Nephron progenitor cell (in vitro differentiated cells): ENCODE results near the gene OSTM1.
"Not testable (repeated sequence)": the region's sequence is repeated elsewhere in the genome, so short reads cannot be mapped to it uniquely, and the experiment has no call there.

Experiments
- DNase-seq: peaks from one replicate; pipeline ENCODE4 v3.0.0; 2021
- H3K27ac Mint-ChIP-seq: 2 replicates; pipeline ENCODE4 v1.8.0; 2021; ENCODE audit warnings: mild to moderate bottlenecking, moderate library complexity, mixed read lengths
- H3K27me3 Mint-ChIP-seq: 2 replicates; pipeline ENCODE4 v1.8.0; 2021; ENCODE audit warnings: mild to moderate bottlenecking, low read depth, mixed read lengths; ENCODE audit not compliant: poor library complexity
- H3K36me3 Mint-ChIP-seq: 2 replicates; pipeline ENCODE4 v1.8.0; 2021; ENCODE audit warnings: low read depth, mixed read lengths
- H3K4me1 Mint-ChIP-seq: 2 replicates; pipeline ENCODE4 v1.8.0; 2021; ENCODE audit warnings: mixed read lengths
- H3K4me3 Mint-ChIP-seq: 2 replicates; pipeline ENCODE4 v1.8.0; 2021; ENCODE audit warnings: mild to moderate bottlenecking, moderate library complexity, mixed read lengths
- H3K9me3 Mint-ChIP-seq: 2 replicates; pipeline ENCODE4 v1.8.0; 2021; ENCODE audit warnings: mild to moderate bottlenecking, moderate library complexity, mixed read lengths
- TF ChIP-seq, protein P1 (sequence below): fragments of 200-600 bp; sonication (generic); IDR thresholded peaks from 2 replicates; pipeline ENCODE4 v1.5.0; 2021; ENCODE audit warnings: antibody characterized with exemption

Gene OSTM1

DNA sequence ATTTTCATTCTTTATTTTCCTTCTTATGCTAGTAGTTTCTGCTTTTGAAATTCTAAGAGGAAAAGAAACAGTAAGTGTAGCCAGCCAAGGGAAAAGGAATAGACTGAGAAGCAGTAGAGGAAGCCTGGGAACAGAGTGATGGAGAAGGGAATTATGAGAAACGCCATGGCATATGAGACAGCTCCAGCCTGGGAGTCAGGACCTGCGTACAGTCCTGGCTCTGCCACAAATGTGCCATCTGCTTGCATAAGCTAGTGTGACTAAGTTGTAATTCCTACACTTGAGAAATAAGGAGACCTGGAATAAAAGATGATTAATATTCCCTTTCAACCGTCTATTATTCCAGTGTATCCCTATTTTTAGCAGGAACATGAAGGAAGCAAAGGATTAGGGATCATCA lies 47.5 kb downstream of the OSTM1 start:
- Mint-ChIP-seq H3K4me3 (no peak overlapping the region), H3K27ac (no peak overlapping the region), H3K36me3 (peaks cover 4% of the 10 kb centered on the region), H3K9me3 (peaks cover 3% of the 10 kb centered on the region), H3K27me3 (peaks cover 8% of the 10 kb centered on the region), H3K4me1 (peaks cover 21% of the 10 kb centered on the region)
- TF ChIP-seq, protein P1, sequence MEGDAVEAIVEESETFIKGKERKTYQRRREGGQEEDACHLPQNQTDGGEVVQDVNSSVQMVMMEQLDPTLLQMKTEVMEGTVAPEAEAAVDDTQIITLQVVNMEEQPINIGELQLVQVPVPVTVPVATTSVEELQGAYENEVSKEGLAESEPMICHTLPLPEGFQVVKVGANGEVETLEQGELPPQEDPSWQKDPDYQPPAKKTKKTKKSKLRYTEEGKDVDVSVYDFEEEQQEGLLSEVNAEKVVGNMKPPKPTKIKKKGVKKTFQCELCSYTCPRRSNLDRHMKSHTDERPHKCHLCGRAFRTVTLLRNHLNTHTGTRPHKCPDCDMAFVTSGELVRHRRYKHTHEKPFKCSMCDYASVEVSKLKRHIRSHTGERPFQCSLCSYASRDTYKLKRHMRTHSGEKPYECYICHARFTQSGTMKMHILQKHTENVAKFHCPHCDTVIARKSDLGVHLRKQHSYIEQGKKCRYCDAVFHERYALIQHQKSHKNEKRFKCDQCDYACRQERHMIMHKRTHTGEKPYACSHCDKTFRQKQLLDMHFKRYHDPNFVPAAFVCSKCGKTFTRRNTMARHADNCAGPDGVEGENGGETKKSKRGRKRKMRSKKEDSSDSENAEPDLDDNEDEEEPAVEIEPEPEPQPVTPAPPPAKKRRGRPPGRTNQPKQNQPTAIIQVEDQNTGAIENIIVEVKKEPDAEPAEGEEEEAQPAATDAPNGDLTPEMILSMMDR = no peak
- no peak for DNase-seq

DNA sequence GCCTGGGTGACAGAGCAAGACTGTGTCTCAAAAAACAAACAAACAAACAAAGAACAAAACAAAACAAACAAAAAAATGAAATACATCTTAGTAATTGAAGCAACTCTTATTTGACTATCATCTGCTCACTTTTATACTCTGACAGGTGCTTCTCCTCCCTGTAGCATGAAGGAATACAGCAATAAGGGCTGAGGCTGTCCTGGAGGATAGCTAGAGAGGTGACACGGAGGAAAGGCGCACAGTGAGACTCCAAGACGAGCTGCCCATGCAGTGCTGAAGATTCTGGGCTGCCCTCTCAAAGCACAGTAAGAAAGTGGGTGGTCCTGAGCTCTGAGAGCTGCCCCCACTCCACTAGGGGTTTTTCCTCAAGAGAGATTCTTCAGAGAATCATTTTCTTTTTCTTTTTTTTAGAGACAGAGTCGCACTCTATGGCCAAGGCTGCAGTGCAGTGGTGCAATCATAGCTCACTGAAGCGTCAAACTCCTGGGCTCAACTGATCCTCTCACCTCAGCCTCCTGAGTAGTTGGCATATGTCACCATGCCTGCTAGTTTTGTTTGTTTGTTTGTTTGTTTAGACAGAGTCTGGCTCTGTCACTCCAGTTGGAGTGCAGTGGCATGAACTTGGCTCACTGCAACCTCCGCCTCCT lies 50.0 kb downstream of the OSTM1 start:
- H3K27me3 Mint-ChIP-seq = no peaks in the 10 kb centered on the region
- no peak overlapping the region for H3K4me3 Mint-ChIP-seq
- no peak overlapping the region for H3K27ac Mint-ChIP-seq
- peaks cover 21% of the 10 kb centered on the region for H3K4me1 Mint-ChIP-seq
- no peaks in the 10 kb centered on the region for H3K9me3 Mint-ChIP-seq
- TF ChIP-seq, protein P1 = no peak
- H3K36me3 Mint-ChIP-seq = no peaks in the 10 kb centered on the region
- DNase-seq = no peak

DNA sequence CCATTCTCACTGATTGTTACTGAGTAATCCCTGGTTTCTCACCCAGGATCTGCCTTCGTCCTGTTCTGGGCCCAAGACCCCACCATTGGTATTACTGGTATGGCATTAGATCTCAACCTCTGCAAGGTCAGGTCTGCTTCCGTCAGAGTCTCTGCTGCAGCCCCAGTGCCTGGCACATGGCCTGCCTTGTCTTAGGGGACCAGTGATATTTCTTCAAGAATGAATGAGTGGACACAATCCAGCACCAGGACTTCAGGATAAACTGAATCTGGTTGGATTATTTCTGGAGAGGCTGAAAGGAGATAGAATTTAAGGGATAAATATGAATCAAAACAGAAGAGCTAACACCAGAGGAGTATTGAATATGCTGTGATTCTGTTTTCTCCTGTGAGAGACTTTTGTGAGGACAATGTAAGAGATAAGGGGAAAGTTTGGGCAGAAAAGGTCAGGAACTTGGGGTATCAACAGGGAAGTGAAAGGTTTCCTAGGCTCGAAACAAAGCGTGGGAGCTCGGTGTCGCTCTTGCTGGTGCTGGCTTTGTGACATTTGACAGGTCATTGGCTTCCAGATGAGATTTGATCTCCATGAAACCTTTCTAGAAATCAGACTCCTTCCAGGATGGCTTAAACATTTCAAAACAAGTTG lies 53.9 kb downstream of the OSTM1 start:
- peaks cover 3% of the 10 kb centered on the region for H3K27me3 Mint-ChIP-seq
- TF ChIP-seq, protein P1 = no peak
- H3K4me1 Mint-ChIP-seq = peaks cover 7% of the 10 kb centered on the region
- H3K4me3 Mint-ChIP-seq = no peak overlapping the region
- H3K9me3 Mint-ChIP-seq = peaks cover 12% of the 10 kb centered on the region
- H3K27ac Mint-ChIP-seq = peak overlapping the region; percentile 14
- no peak for DNase-seq
- peaks cover 8% of the 10 kb centered on the region for H3K36me3 Mint-ChIP-seq

DNA sequence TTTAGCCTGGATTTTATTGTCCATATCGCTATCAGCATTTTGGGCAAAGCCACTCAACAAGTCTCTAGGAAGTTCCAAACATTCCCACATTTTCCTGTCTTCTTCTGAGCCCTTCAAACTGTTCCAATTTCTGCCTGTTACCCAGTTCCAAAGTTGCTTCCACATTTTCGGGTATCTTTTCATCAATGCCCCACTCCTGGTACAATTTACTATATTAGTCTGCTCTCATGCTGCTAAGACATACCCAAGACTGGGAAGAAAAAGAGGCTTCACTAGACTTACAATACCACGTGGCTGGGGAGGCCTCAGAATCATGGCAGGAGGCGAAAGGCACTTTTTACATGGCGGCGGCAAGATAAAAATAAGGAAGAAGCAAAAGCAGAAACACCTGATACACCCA lies 58.3 kb downstream of the OSTM1 start:
- Mint-ChIP-seq H3K9me3 (peaks cover 31% of the 10 kb centered on the region), H3K36me3 (peaks cover 13% of the 10 kb centered on the region)
- H3K27me3 Mint-ChIP-seq, H3K4me3 Mint-ChIP-seq, DNase-seq, H3K4me1 Mint-ChIP-seq, H3K27ac Mint-ChIP-seq: not testable (repeated sequence)

DNA sequence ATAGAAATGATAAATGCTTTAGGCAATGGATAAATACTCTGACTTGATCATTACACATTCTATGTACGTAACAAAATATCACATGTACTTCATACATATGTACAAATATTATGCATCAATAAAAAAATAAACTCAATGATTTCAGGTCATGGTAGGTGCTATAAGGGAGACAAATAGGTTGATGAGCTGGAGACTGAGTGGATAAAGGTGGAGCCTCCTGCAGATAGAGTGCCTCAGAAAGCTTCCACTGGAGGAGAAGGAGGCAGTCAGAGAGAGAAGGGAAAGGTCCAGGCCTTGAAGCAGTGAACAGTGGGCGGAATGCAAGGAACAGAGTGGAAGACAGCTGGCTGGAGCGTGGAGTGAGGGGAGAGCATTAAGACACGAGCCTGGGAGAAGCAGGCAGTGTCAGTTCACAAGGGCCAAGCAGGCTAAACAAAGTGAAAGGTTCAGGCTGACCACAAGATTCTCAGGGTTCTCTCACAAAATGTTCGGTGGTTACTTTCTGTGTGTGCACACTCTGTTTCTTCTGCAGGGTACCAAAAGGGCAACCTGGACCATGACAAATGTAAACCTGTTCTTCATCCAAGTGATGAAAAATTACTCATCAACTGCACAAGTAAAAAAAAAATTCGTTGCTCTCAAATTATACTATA lies 60.6 kb downstream of the OSTM1 start:
- H3K4me3 Mint-ChIP-seq = no peak overlapping the region
- no peaks in the 10 kb centered on the region for H3K4me1 Mint-ChIP-seq
- DNase-seq = no peak
- H3K27ac Mint-ChIP-seq = no peak overlapping the region
- H3K27me3 Mint-ChIP-seq = peaks cover 6% of the 10 kb centered on the region
- H3K36me3 Mint-ChIP-seq = peaks cover 22% of the 10 kb centered on the region
- TF ChIP-seq, protein P1 = no peak
- peaks cover 42% of the 10 kb centered on the region for H3K9me3 Mint-ChIP-seq

DNA sequence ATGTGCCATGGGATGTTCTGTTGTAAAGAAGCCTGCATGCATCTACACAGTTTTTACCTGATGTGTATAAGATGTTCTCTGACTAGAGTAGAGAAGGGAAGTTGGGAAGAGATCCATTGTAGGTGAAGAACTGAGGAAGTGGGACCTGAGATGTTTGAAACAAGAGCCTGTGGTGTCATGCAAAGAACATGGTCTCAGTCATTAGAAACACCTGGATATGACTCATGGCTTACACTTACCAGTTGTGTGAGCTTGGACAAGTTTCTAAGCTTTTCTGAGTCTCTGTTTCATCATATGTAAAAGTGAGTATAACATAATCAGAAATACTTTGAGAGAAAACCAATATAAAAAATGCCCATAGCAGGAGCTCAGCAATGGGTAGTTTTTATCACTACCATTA lies 64.6 kb downstream of the OSTM1 start:
- Mint-ChIP-seq H3K9me3 (peaks cover 42% of the 10 kb centered on the region), H3K27ac (no peak overlapping the region), H3K27me3 (peaks cover 10% of the 10 kb centered on the region), H3K4me1 (no peaks in the 10 kb centered on the region), H3K36me3 (peaks cover 18% of the 10 kb centered on the region), H3K4me3 (no peak overlapping the region)
- TF ChIP-seq, protein P1 = no peak
- DNase-seq = no peak

DNA sequence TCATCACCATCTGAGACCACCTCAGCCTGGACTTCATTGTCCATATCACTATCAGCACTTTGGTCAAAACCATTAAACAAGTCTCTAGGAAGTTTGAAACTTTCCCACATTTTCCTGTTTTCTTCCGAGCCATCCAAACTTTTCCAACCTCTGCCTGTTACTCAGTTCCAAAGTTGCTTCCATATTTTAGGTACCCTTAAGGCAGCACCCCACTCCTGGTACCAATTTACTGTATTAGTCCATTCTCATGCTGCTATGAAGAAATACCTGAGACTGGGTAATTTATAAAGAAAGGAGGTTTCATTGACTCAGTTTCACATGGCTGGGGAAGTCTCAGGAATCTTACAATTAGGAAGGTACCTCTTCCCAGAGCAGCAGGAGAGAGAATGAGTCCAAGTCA lies 65.3 kb downstream of the OSTM1 start:
- not testable (repeated sequence) for H3K4me1 Mint-ChIP-seq, H3K4me3 Mint-ChIP-seq, DNase-seq, H3K27ac Mint-ChIP-seq
- peaks cover 18% of the 10 kb centered on the region for H3K36me3 Mint-ChIP-seq
- peaks cover 36% of the 10 kb centered on the region for H3K9me3 Mint-ChIP-seq
- peaks cover 12% of the 10 kb centered on the region for H3K27me3 Mint-ChIP-seq
